Heart left ventricle (tissue), 13 donors: ENCODE results near the gene EPHA8.

Source experiments
- CTCF ChIP-seq, 12 donors: fragments of 200-600 bp; sonication (generic) in 4 of 12; IDR thresholded peaks; one replicate each; pipeline versions ENCODE4 v1.5.0 to v1.8.0; 2018 to 2022; ENCODE audit warnings: antibody characterized with exemption in 12 of 12, mild to moderate bottlenecking in 5 of 12
- POLR2A ChIP-seq, 2 donors: fragments of 450-650 bp; IDR thresholded peaks; one replicate each; pipeline ENCODE4 v1.6.1; 2017; ENCODE audit warnings: antibody characterized with exemption in 2 of 2, mild to moderate bottlenecking in 2 of 2, moderate library complexity in 2 of 2
- donor health status: ischemic (EF 13 %, LVEDD 7.1; RV severe dilation, severe dysfunction).
- donor health status: DM: no; HTN: yes; CAD: no.
- donor health status: DM: no; HTN: no; CAD: no.
- donor health status: ischemic (EF 25% LVEDD 6.9; RV normal size, moderate dysfunction).
- donor health status: ischemic (EF 25% LVEDD 5.7; RV mildly dilated, moderate dysfunction).
- donor health status: ischemic (EF 35%, LVEDD 5.7; RV mildly dilated, moderate dysfunction).
- donor health status: nonischemic (EF 11% LVEDD 7.7; RV severe dilation, severe dysfunction).
- donor health status: DM: yes; HTN: yes; CAD: no.
- donor health status: PGD.
- donor health status: ischemic (EF 29% LVEDD 5.4; RV normal size, mild dysfunction).
- donor health status: nonischemic (EF 23%, LVEDD 6.1; RV moderate dilation, normal function).

- TF ChIP-seq CTCF (IDR thresholded peaks at IDR 0.05) (no peak), POLR2A (IDR thresholded peaks at IDR 0.05) (no peak)
Observed at GRCh38 chr1:22521692-22522091, 41.6 kb upstream of the EPHA8 start.
